GM23248 (cell line): ENCODE results near the gene MAFB. TPM values are rescaled to one million over a fixed set of nuclear protein-coding genes. Genes with fewer than 3 reads are reported as not detected.
"Not testable (repeated sequence)": the region's sequence is repeated elsewhere in the genome, so short reads cannot be mapped to it uniquely, and the experiment has no call there.

Source experiments
- DNase-seq: peaks from one replicate; pipeline ENCODE4 v3.0.0-alpha.2; 2015
- H2AFZ ChIP-seq: fragments of 200-600 bp; sonication (generic); 2 replicates; pipeline ENCODE4 v1.6.1; 2016; ENCODE audit warnings: antibody characterized with exemption
- H3F3A ChIP-seq: fragments of 200-600 bp; sonication (generic); 2 replicates; pipeline ENCODE4 v1.6.1; 2016; ENCODE audit warnings: mild to moderate bottlenecking, antibody characterized with exemption, mixed run types; ENCODE audit not compliant: insufficient read depth
- H3K27ac ChIP-seq: fragments of 200-600 bp; sonication (generic); 2 replicates; pipeline ENCODE4 v1.5.1; 2016; ENCODE audit warnings: mild to moderate bottlenecking
- H3K27me3 ChIP-seq: fragments of 200-600 bp; sonication (generic); replicated peaks from 2 replicates; pipeline ENCODE4 v1.6.1; 2016; ENCODE audit warnings: mild to moderate bottlenecking; ENCODE audit not compliant: insufficient read depth
- H3K36me3 ChIP-seq: fragments of 200-600 bp; sonication (generic); 2 replicates; pipeline ENCODE4 v1.6.1; 2016; ENCODE audit warnings: low read depth, mild to moderate bottlenecking
- H3K4me1 ChIP-seq: fragments of 200-600 bp; sonication (generic); 2 replicates; pipeline ENCODE4 v1.6.1; 2016; ENCODE audit warnings: mild to moderate bottlenecking; ENCODE audit not compliant: insufficient read depth
- H3K4me2 ChIP-seq: fragments of 200-600 bp; sonication (generic); one replicate; pipeline ENCODE4 v1.6.1; 2016; ENCODE audit warnings: mild to moderate bottlenecking; ENCODE audit not compliant: unreplicated experiment
- H3K4me3 ChIP-seq: fragments of 200-600 bp; sonication (generic); 2 replicates; pipeline ENCODE4 v1.5.1; 2016; ENCODE audit warnings: mild to moderate bottlenecking
- H3K79me2 ChIP-seq: fragments of 200-600 bp; sonication (generic); 2 replicates; pipeline ENCODE4 v1.6.1; 2016; ENCODE audit warnings: mild to moderate bottlenecking; ENCODE audit not compliant: insufficient read depth
- H3K9ac ChIP-seq: fragments of 200-600 bp; sonication (generic); 2 replicates; pipeline ENCODE4 v1.6.1; 2016; ENCODE audit warnings: mild to moderate bottlenecking
- H3K9me2 ChIP-seq: fragments of 200-600 bp; sonication (generic); 2 replicates; pipeline ENCODE4 v1.6.1; 2016; ENCODE audit warnings: mixed run types, mild to moderate bottlenecking, moderate library complexity; ENCODE audit not compliant: insufficient read depth
- H3K9me3 ChIP-seq: fragments of 200-600 bp; sonication (generic); one replicate; pipeline ENCODE4 v1.6.1; 2017; ENCODE audit warnings: low read depth
- H4K20me1 ChIP-seq: fragments of 200-600 bp; sonication (generic); 2 replicates; pipeline ENCODE4 v1.6.0; 2016; ENCODE audit not compliant: insufficient read depth
- EZH2 ChIP-seq: fragments of 200-600 bp; sonication (generic); IDR thresholded peaks from 2 replicates; pipeline ENCODE4 v1.6.1; 2018; ENCODE audit warnings: antibody characterized with exemption, mild to moderate bottlenecking; ENCODE audit not compliant: insufficient read depth, poor library complexity, severe bottlenecking
- EZH2phosphoT487 ChIP-seq: fragments of 200-600 bp; sonication (generic); IDR thresholded peaks from 2 replicates; pipeline ENCODE4 v1.6.1; 2018; ENCODE audit warnings: antibody characterized with exemption, moderate library complexity, mild to moderate bottlenecking, low read depth; ENCODE audit not compliant: insufficient read depth
- WGBS, 2 experiments: methylation state at CpG; one replicate each; pipeline ENCODE4 v1.1.6; 2015 to 2017; ENCODE audit warnings: low lambda C conversion rate in 2 of 2, low coverage in 1 of 2; ENCODE audit errors: missing lambda C conversion rate in 2 of 2; 5-methylcytosine and 5-hydroxymethylcytosine counted together
- in situ Hi-C: fragments of 300-500 bp; cut with MboI; formaldehyde crosslinking; loops from 2 replicates; pipeline ENCODE4 v1.15.0; 2020
- polyA plus RNA-seq: library from polyadenylated mRNA; unstranded; fragments of >200 nt; fragmentation: Nextera tagmentation; extraction: Ambion mirVana; gene quantifications from 2 replicates; pipeline ENCODE4 v1.2.1, GENCODE V29; 2016
- total RNA-seq: library from RNA; depleted of rRNA; stranded (reverse); fragments of >200 nt; shearing (Covaris generic); gene quantifications from 2 replicates; pipeline ENCODE4 v1.2.3, GENCODE V29; 2014; rRNA removed

MAFB gene
- total RNA-seq (1.8 and 1.9 TPM in 2 replicates), polyA plus RNA-seq (3.8 and 4.4 TPM in 2 replicates)

- Histone ChIP-seq H2AFZ (peak within 1 kb of the TSS; percentile 94), H3F3A (peaks cover 2% of the 10 kb centered on the region; the same call in 1 of the 2 replicates), H3K9me2 (no peaks in the 10 kb centered on the region), H3K9me3 (no peaks in the 10 kb centered on the region), H3K4me1 (no peaks in the 10 kb centered on the region), H3K27ac (peak within 1 kb of the TSS; percentile 93), H4K20me1 (no peaks in the 10 kb centered on the region), H3K36me3 (no peaks in the 10 kb centered on the region), H3K9ac (peak within 1 kb of the TSS; percentile 90), H3K4me2 (peak within 1 kb of the TSS; percentile 91), H3K79me2 (no peaks in the 10 kb centered on the region), H3K4me3 (peak within 1 kb of the TSS; percentile 80), H3K27me3 (no peaks in the 10 kb centered on the region; the same call in 1 of the 2 replicates)
- in situ Hi-C loops, result no loop called here
- 0 to 1% methylated on average over 36 to 37 of the region's 85 CpGs for WGBS, 2 experiments
- DNase-seq, result peak; percentile 98
- no peak for TF ChIP-seq EZH2phosphoT487
- no peak for TF ChIP-seq EZH2
Observed at GRCh38 chr20:40689100-40689942, at the start of gene MAFB. Gene MAFB, minus strand, starts transcription at chr20:40689236. Its CDS starts 386 bp downstream, at chr20:40688850.

GRCh38 chr20:40736468-40736867 lies 47.4 kb upstream of the MAFB start:
- H3K79me2 ChIP-seq, H3F3A ChIP-seq, H3K4me1 ChIP-seq, H3K9me3 ChIP-seq, DNase-seq, H2AFZ ChIP-seq, H3K9ac ChIP-seq, H3K4me2 ChIP-seq, H3K36me3 ChIP-seq, H3K4me3 ChIP-seq, H4K20me1 ChIP-seq, H3K9me2 ChIP-seq, H3K27ac ChIP-seq, H3K27me3 ChIP-seq: not testable (repeated sequence)
- in situ Hi-C loops, result loop anchor here (10.0 kb wide), 1 partner anchor 198 kb away; no protein-coding TSS in a partner anchor
- 58 to 61% methylated on average over 4 of the region's 4 CpGs for WGBS, 2 experiments

GRCh38 chr20:40728996-40729395 lies 40.0 kb upstream of the MAFB start:
- TF ChIP-seq EZH2phosphoT487 (no peak), EZH2 (no peak)
- 33 to 49% methylated on average over 2 of the region's 2 CpGs for WGBS, 2 experiments
- in situ Hi-C loops, result no loop called here

GRCh38 chr20:40728470-40728869 lies 39.4 kb upstream of the MAFB start:
- no peaks in the 10 kb centered on the region for H3K79me2 ChIP-seq
- H3K9ac ChIP-seq, result no peak overlapping the region
- no peaks in the 10 kb centered on the region for H3F3A ChIP-seq
- H3K36me3 ChIP-seq, result no peaks in the 10 kb centered on the region
- no peaks in the 10 kb centered on the region for H3K9me2 ChIP-seq
- no peaks in the 10 kb centered on the region for H3K4me1 ChIP-seq
- no peak overlapping the region for H3K4me3 ChIP-seq
- no peak overlapping the region for H2AFZ ChIP-seq
- no peaks in the 10 kb centered on the region for H3K9me3 ChIP-seq
- TF ChIP-seq EZH2 (no peak), EZH2phosphoT487 (no peak)
- H3K4me2 ChIP-seq, result no peak overlapping the region
- peak; percentile 7 for DNase-seq
- H3K27me3 ChIP-seq, result peaks cover 4% of the 10 kb centered on the region; the same call in 1 of the 2 replicates
- no peak overlapping the region for H3K27ac ChIP-seq
- no peaks in the 10 kb centered on the region for H4K20me1 ChIP-seq
- in situ Hi-C loops, result no loop called here
- WGBS, 2 experiments, result 0 to 2% methylated on average over 1 of the region's 1 CpG

More at GRCh38 chr20:40728996-40729395, 40.0 kb upstream of the MAFB start:
- H3K4me2 ChIP-seq, result no peak overlapping the region
- no peaks in the 10 kb centered on the region for H3K4me1 ChIP-seq
- H3K27me3 ChIP-seq, result peaks cover 4% of the 10 kb centered on the region; the same call in 1 of the 2 replicates
- H3K27ac ChIP-seq, result no peak overlapping the region
- H3K9me3 ChIP-seq, result no peaks in the 10 kb centered on the region
- no peaks in the 10 kb centered on the region for H3K36me3 ChIP-seq
- no peaks in the 10 kb centered on the region for H3K9me2 ChIP-seq
- H3K9ac ChIP-seq, result no peak overlapping the region
- no peak for DNase-seq
- H3K79me2 ChIP-seq, result no peaks in the 10 kb centered on the region
- H4K20me1 ChIP-seq, result no peaks in the 10 kb centered on the region
- H2AFZ ChIP-seq, result no peak overlapping the region
- no peaks in the 10 kb centered on the region for H3F3A ChIP-seq
- H3K4me3 ChIP-seq, result no peak overlapping the region
